Osteoblast (primary cell): ENCODE results near the gene STYXL2. TPM values are rescaled to one million over a fixed set of nuclear protein-coding genes. Genes with fewer than 3 reads are reported as not detected.

Experiments used
- DNase-seq: peaks from one replicate; pipeline ENCODE4 v3.0.0; 2011; ENCODE audit warnings: low spot score, mixed read lengths; ENCODE audit not compliant: insufficient read length; ENCODE audit errors: missing footprints
- H2AFZ ChIP-seq: 2 replicates; pipeline ENCODE4 v1.6.0; 2011; ENCODE audit warnings: mild to moderate bottlenecking, low read length
- H3K27ac ChIP-seq: 2 replicates; pipeline ENCODE4 v1.5.1; 2011; ENCODE audit warnings: mild to moderate bottlenecking, low read depth, low read length, moderate library complexity
- H3K27me3 ChIP-seq: 2 replicates; pipeline ENCODE4 v1.6.0; 2012; ENCODE audit warnings: mild to moderate bottlenecking, control low read depth, inconsistent platforms, low read length, moderate library complexity; ENCODE audit not compliant: insufficient read depth
- H3K36me3 ChIP-seq: 2 replicates; pipeline ENCODE4 v1.5.1; 2011; ENCODE audit warnings: mild to moderate bottlenecking, low read length, control low read depth, moderate library complexity; ENCODE audit not compliant: insufficient read depth
- H3K4me1 ChIP-seq: 2 replicates; pipeline ENCODE4 v1.5.1; 2011; ENCODE audit warnings: mild to moderate bottlenecking, low read length, control low read depth, moderate library complexity; ENCODE audit not compliant: insufficient read depth
- H3K4me2 ChIP-seq: 2 replicates; pipeline ENCODE4 v1.6.0; 2011; ENCODE audit warnings: mild to moderate bottlenecking, low read length; ENCODE audit not compliant: insufficient read depth
- H3K4me3 ChIP-seq: fragments of 200-600 bp; sonication (generic); 3 replicates; pipeline ENCODE4 v1.5.1; 2012; ENCODE audit warnings: mild to moderate bottlenecking, low read length, inconsistent platforms; ENCODE audit not compliant: insufficient read depth
- H3K79me2 ChIP-seq: 2 replicates; pipeline ENCODE4 v1.6.0; 2012; ENCODE audit warnings: mild to moderate bottlenecking, low read length, control low read depth, inconsistent platforms; ENCODE audit not compliant: insufficient read depth
- H3K9me3 ChIP-seq: 2 replicates; pipeline ENCODE4 v1.5.1; 2011; ENCODE audit warnings: low read depth, low read length, control low read depth
- H4K20me1 ChIP-seq: 2 replicates; pipeline ENCODE4 v1.6.0; 2012; ENCODE audit warnings: mild to moderate bottlenecking, low read length, control low read depth; ENCODE audit not compliant: insufficient read depth
- total RNA-seq: library from RNA; depleted of rRNA; stranded (reverse); fragments of >200 nt; gene quantifications from 2 replicates; pipeline ENCODE4 v1.2.3, GENCODE V29; 2012
- TF ChIP-seq, protein P1 (sequence below): IDR thresholded peaks from 2 replicates; pipeline ENCODE4 v1.5.1; 2011; ENCODE audit warnings: mild to moderate bottlenecking, low read depth, low read length, moderate library complexity; ENCODE audit errors: extremely low read depth

The STYXL2 gene
- total RNA-seq, 1 donor = not detected

- Histone ChIP-seq H3K4me3 (no peak overlapping the region), H4K20me1 (no peaks in the 10 kb centered on the region), H3K36me3 (no peaks in the 10 kb centered on the region), H3K27ac (no peak overlapping the region), H3K9me3 (no peaks in the 10 kb centered on the region), H3K79me2 (no peaks in the 10 kb centered on the region), H3K4me2 (no peak overlapping the region), H3K27me3 (no peaks in the 10 kb centered on the region), H2AFZ (no peak overlapping the region), H3K4me1 (no peaks in the 10 kb centered on the region)
- DNase-seq = no peak
- TF ChIP-seq, protein P1, sequence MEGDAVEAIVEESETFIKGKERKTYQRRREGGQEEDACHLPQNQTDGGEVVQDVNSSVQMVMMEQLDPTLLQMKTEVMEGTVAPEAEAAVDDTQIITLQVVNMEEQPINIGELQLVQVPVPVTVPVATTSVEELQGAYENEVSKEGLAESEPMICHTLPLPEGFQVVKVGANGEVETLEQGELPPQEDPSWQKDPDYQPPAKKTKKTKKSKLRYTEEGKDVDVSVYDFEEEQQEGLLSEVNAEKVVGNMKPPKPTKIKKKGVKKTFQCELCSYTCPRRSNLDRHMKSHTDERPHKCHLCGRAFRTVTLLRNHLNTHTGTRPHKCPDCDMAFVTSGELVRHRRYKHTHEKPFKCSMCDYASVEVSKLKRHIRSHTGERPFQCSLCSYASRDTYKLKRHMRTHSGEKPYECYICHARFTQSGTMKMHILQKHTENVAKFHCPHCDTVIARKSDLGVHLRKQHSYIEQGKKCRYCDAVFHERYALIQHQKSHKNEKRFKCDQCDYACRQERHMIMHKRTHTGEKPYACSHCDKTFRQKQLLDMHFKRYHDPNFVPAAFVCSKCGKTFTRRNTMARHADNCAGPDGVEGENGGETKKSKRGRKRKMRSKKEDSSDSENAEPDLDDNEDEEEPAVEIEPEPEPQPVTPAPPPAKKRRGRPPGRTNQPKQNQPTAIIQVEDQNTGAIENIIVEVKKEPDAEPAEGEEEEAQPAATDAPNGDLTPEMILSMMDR = no peak
Measured at GRCh38 chr1:167135281-167135840, 41.5 kb downstream of the STYXL2 start.

- H3K9me3 ChIP-seq = no peaks in the 10 kb centered on the region
- H3K4me2 ChIP-seq = no peak overlapping the region
- no peak overlapping the region for H3K27ac ChIP-seq
- no peak overlapping the region for H3K4me3 ChIP-seq
- no peaks in the 10 kb centered on the region for H4K20me1 ChIP-seq
- H3K36me3 ChIP-seq = no peaks in the 10 kb centered on the region
- no peak overlapping the region for H2AFZ ChIP-seq
- no peaks in the 10 kb centered on the region for H3K79me2 ChIP-seq
- H3K4me1 ChIP-seq = no peaks in the 10 kb centered on the region
- H3K27me3 ChIP-seq = no peaks in the 10 kb centered on the region
- no peak for DNase-seq
- TF ChIP-seq, protein P1 = no peak
Measured at GRCh38 chr1:167136191-167136614, 42.3 kb downstream of the STYXL2 start.

DNA sequence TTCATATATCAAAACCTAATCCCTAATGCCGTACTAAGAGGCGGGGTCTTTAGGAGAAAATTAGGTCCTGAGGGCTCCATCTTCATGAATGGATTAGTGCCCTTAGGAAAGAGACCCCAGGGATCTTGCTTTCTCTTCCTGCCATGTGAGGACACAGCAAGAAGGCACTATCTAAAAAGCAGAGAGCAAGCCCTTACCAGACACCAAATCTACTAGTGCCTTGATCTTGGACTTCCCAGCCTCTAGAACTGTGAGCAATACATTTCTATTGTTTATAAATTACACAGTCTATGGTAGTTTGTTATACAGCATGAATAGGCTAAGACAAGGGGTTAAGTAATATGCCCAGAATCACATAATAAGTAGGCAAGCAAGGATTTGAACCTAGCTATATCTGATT, 42.9 kb downstream of the STYXL2 start:
- H3K9me3 ChIP-seq = no peaks in the 10 kb centered on the region
- TF ChIP-seq, protein P1 = no peak
- H3K4me3 ChIP-seq = no peak overlapping the region
- no peaks in the 10 kb centered on the region for H3K27me3 ChIP-seq
- no peak overlapping the region for H2AFZ ChIP-seq
- no peaks in the 10 kb centered on the region for H3K36me3 ChIP-seq
- DNase-seq = no peak
- no peaks in the 10 kb centered on the region for H3K79me2 ChIP-seq
- H3K4me2 ChIP-seq = no peak overlapping the region
- H4K20me1 ChIP-seq = no peaks in the 10 kb centered on the region
- H3K27ac ChIP-seq = no peak overlapping the region
- H3K4me1 ChIP-seq = no peaks in the 10 kb centered on the region

DNA sequence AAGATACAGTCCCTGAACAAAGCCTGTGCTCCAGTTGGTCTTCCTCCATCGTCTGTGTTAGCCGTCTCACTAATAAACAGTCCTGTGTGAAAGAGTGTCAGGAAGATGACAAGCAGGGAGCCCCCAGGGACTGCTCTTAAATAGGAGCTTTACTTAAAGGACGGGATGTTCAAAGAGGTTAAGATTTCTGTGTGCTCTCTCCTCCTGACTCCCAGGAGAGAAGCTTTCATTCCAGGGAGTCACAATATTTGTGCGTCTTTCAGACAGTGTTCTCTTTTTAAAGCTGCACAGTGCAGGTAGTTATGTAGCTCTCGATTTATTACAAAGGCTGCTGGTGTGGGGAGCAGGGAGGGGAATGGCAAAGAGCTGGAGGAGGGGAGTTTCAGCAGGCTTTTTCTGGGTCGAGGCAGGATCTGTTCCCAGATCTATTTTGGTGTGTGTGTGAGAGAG, 43.5 kb downstream of the STYXL2 start:
- Histone ChIP-seq H3K27ac (no peak overlapping the region), H2AFZ (no peak overlapping the region), H3K36me3 (no peaks in the 10 kb centered on the region), H4K20me1 (no peaks in the 10 kb centered on the region), H3K4me1 (no peaks in the 10 kb centered on the region), H3K9me3 (no peaks in the 10 kb centered on the region), H3K4me2 (no peak overlapping the region), H3K27me3 (no peaks in the 10 kb centered on the region), H3K4me3 (no peak overlapping the region), H3K79me2 (no peaks in the 10 kb centered on the region)
- TF ChIP-seq, protein P1 = no peak
- no peak for DNase-seq
